NCI-H2081 treated with DMSO at 0.1 percent for 48 hours (cell line): ENCODE data around the gene NT5DC1.

ENCODE experiments used
- DNase-seq: peaks from one replicate; lab custom pipeline; 2025; lab: John Stamatoyannopoulos, UW

The NT5DC1 gene

GRCh38 chr6:116196841-116197240 lies 96.2 kb downstream of the NT5DC1 start:
- DNase-seq, result no peak

GRCh38 chr6:116200619-116201249 lies 100.1 kb downstream of the NT5DC1 start:
- DNase-seq, result no peak

GRCh38 chr6:116201538-116201937 lies 100.9 kb downstream of the NT5DC1 start:
- DNase-seq, result no peak

GRCh38 chr6:116205281-116205680 lies 104.6 kb downstream of the NT5DC1 start:
- DNase-seq, result no peak

GRCh38 chr6:116206231-116206903 lies 105.7 kb downstream of the NT5DC1 start:
- no peak for DNase-seq

- no peak for DNase-seq
Observed at GRCh38 chr6:116208056-116208785, 107.6 kb downstream of the NT5DC1 start.

- no peak for DNase-seq
Observed at GRCh38 chr6:116210316-116210715, 109.7 kb downstream of the NT5DC1 start.

GRCh38 chr6:116210750-116211425 lies 110.2 kb downstream of the NT5DC1 start:
- no peak for DNase-seq

- no peak for DNase-seq
Observed at GRCh38 chr6:116214681-116215080, 114.0 kb downstream of the NT5DC1 start.

- no peak for DNase-seq
Observed at GRCh38 chr6:116215414-116215813, 114.8 kb downstream of the NT5DC1 start.

- no peak for DNase-seq
Observed at GRCh38 chr6:116217069-116217468, 116.4 kb downstream of the NT5DC1 start.

GRCh38 chr6:116218172-116218633 lies 117.5 kb downstream of the NT5DC1 start:
- DNase-seq, result no peak

GRCh38 chr6:116218866-116219265 lies 118.2 kb downstream of the NT5DC1 start:
- no peak for DNase-seq

GRCh38 chr6:116221067-116221466 lies 120.4 kb downstream of the NT5DC1 start:
- no peak for DNase-seq

- DNase-seq, result no peak
Observed at GRCh38 chr6:116221911-116222310, 121.3 kb downstream of the NT5DC1 start.

GRCh38 chr6:116223355-116223754 lies 122.7 kb downstream of the NT5DC1 start:
- no peak for DNase-seq

GRCh38 chr6:116229287-116229913 lies 128.7 kb downstream of the NT5DC1 start:
- DNase-seq, result no peak

GRCh38 chr6:116234689-116235088 lies 134.0 kb downstream of the NT5DC1 start:
- DNase-seq, result no peak

- DNase-seq, result no peak
Observed at GRCh38 chr6:116238083-116238482, 137.4 kb downstream of the NT5DC1 start.

GRCh38 chr6:116239256-116239655 lies 138.6 kb downstream of the NT5DC1 start:
- DNase-seq, result no peak

- DNase-seq, result no peak
Observed at GRCh38 chr6:116239856-116240255, 139.2 kb downstream of the NT5DC1 start.

GRCh38 chr6:116244284-116244683 lies 143.6 kb downstream of the NT5DC1 start:
- no peak for DNase-seq
